HCT116 (cell line): Measurements from ENCODE around the gene PPM1M. TPM values are rescaled to one million over a fixed set of nuclear protein-coding genes. Genes with fewer than 3 reads are reported as not detected.

Experiments used
- ATAC-seq: fragments of 200-7000 bp; cut with Tn5 transposase; 2 replicates; pipeline ENCODE4 v1.9.1; 2020; ENCODE audit warnings: mild to moderate bottlenecking, moderate library complexity
- BruUV-seq: library from RNA; stranded (reverse); fragments of 400-500 nt; replicated peaks from 2 replicates; lab custom pipeline; 2021; lab: Mats Ljungman, UMichigan
- CTCF ChIA-PET: fragments of 300-600 bp; sonication (Branson Sonifier 250); formaldehyde crosslinking; loops from one replicate; lab custom pipeline; 2021; ENCODE audit warnings: antibody characterized with exemption; lab: Charles Lee
- POLR2A ChIA-PET: fragments of 300-600, 350-600 bp; sonication (Branson Sonifier 250); formaldehyde crosslinking; loops from one replicate; lab custom pipeline; 2021; ENCODE audit warnings: antibody characterized with exemption; lab: Charles Lee
- RAD21 ChIA-PET, 2 experiments: fragments of 300-600 bp; sonication (Branson Sonifier 250); formaldehyde crosslinking; loops; one replicate each; lab custom pipeline; 2023; ENCODE audit warnings: low total read pairs in 2 of 2; ENCODE audit not compliant: uncharacterized antibody in 2 of 2, unreplicated experiment in 2 of 2, low non-redundant PET in 1 of 2; lab: Charles Lee
- DNase-seq: peaks from one replicate; pipeline ENCODE4 v3.0.0-alpha.2; 2010; ENCODE audit warnings: low read depth, low spot score
- H2AFZ ChIP-seq: fragments of 200-600 bp; shearing (Covaris generic), sonication (generic); 2 replicates; pipeline ENCODE4 v1.6.1; 2017; ENCODE audit warnings: low read depth, mixed run types, mixed read lengths, antibody characterized with exemption, low read length; ENCODE audit not compliant: poor library complexity, severe bottlenecking
- H3K27ac ChIP-seq: 2 replicates; pipeline ENCODE4 v1.5.1; 2012; ENCODE audit warnings: low read depth, low read length
- H3K27me3 ChIP-seq: fragments of 200-600 bp; sonication (generic); 2 replicates; pipeline ENCODE4 v1.6.1; 2016; ENCODE audit warnings: mixed run types, low read length, mixed read lengths; ENCODE audit not compliant: insufficient read depth
- H3K36me3 ChIP-seq, 2 experiments: fragments of 200-500 bp in 1 of 2; fragments of 200-600 bp in 1 of 2; sonication (Bioruptor generic) in 1 of 2; sonication (generic) in 1 of 2; 2 replicates each; pipeline versions ENCODE4 v1.5.1 to v1.6.1; 2014 to 2016; ENCODE audit warnings: low read length in 2 of 2, inconsistent platforms in 1 of 2, mixed read lengths in 1 of 2, mixed run types in 1 of 2; ENCODE audit not compliant: insufficient read depth in 2 of 2, control insufficient read depth in 1 of 2
- H3K4me1 ChIP-seq, 2 experiments: fragments of 200-600 bp in 1 of 2; sonication (generic) in 1 of 2; 2 replicates each; pipeline versions ENCODE4 v1.5.1 to v1.6.1; 2012 to 2017; ENCODE audit warnings: low read length in 2 of 2, inconsistent platforms in 1 of 2, mild to moderate bottlenecking in 1 of 2, mixed read lengths in 1 of 2, mixed run types in 1 of 2, moderate library complexity in 1 of 2; ENCODE audit not compliant: insufficient read depth in 2 of 2, control insufficient read depth in 1 of 2
- H3K4me2 ChIP-seq: fragments of 200-600 bp; sonication (generic); 2 replicates; pipeline ENCODE4 v1.6.1; 2017; ENCODE audit warnings: mixed run types, low read length, mixed read lengths
- H3K4me3 ChIP-seq, 2 experiments: fragments of 200-600 bp in 1 of 2; sonication (generic) in 1 of 2; replicated peaks in 1 of 2; 2 replicates each; pipeline ENCODE4 v1.5.1; 2011 to 2016; ENCODE audit warnings: low read length in 2 of 2, control low read depth in 1 of 2, low read depth in 1 of 2, mild to moderate bottlenecking in 1 of 2, mixed read lengths in 1 of 2, mixed run types in 1 of 2
- H3K79me2 ChIP-seq: fragments of 200-600 bp; sonication (generic); 2 replicates; pipeline ENCODE4 v1.6.1; 2017; ENCODE audit warnings: mild to moderate bottlenecking, mixed run types, low read length, moderate library complexity, mixed read lengths; ENCODE audit not compliant: insufficient read depth
- H3K9ac ChIP-seq: fragments of 200-600 bp; sonication (generic); 2 replicates; pipeline ENCODE4 v1.6.1; 2016; ENCODE audit warnings: low read length, mixed read lengths
- H3K9me2 ChIP-seq: fragments of 200-600 bp; sonication (generic), shearing (Covaris generic); 2 replicates; pipeline ENCODE4 v1.6.1; 2017; ENCODE audit warnings: mixed run types, mild to moderate bottlenecking, moderate library complexity; ENCODE audit not compliant: insufficient read depth
- H3K9me3 ChIP-seq, 2 experiments: fragments of 200-500 bp in 1 of 2; fragments of 200-600 bp in 1 of 2; sonication (Bioruptor generic) in 1 of 2; sonication (generic) in 1 of 2; 2 replicates each; pipeline ENCODE4 v1.6.1; 2014 to 2017; ENCODE audit warnings: low read length in 2 of 2, mixed read lengths in 2 of 2, inconsistent platforms in 1 of 2, low read depth in 1 of 2, mild to moderate bottlenecking in 1 of 2, mixed run types in 1 of 2, moderate library complexity in 1 of 2; ENCODE audit not compliant: control insufficient read depth in 1 of 2, insufficient read depth in 1 of 2
- H4K20me1 ChIP-seq: fragments of 200-600 bp; sonication (generic), shearing (Covaris generic); 2 replicates; pipeline ENCODE4 v1.6.1; 2017; ENCODE audit warnings: mixed run types, mild to moderate bottlenecking, moderate library complexity; ENCODE audit not compliant: insufficient read depth
- ATF3 ChIP-seq: IDR thresholded peaks from 2 replicates; pipeline ENCODE4 v1.6.1; 2012
- CTCF ChIP-seq, 3 experiments: fragments of 200-600 bp in 1 of 3; sonication (generic) in 1 of 3; IDR thresholded peaks in 2 of 3; conservative IDR thresholded peaks in 1 of 3; 2 replicates each; pipeline ENCODE4 v1.5.1; 2012 to 2017; ENCODE audit warnings: low read depth in 2 of 3, low read length in 2 of 3, antibody characterized with exemption in 1 of 3, borderline replicate concordance in 1 of 3, control low read depth in 1 of 3, mild to moderate bottlenecking in 1 of 3, mixed read lengths in 1 of 3, mixed run types in 1 of 3, moderate library complexity in 1 of 3; ENCODE audit not compliant: insufficient read depth in 1 of 3
- EZH2 ChIP-seq: fragments of 200-600 bp; sonication (generic); IDR thresholded peaks from 2 replicates; pipeline ENCODE4 v1.6.1; 2017; ENCODE audit warnings: antibody characterized with exemption, mixed run types
- POLR2A ChIP-seq: IDR thresholded peaks from 2 replicates; pipeline ENCODE4 v1.7.0; 2011; ENCODE audit warnings: borderline replicate concordance; ENCODE audit not compliant: insufficient read depth, insufficient read length; ENCODE audit errors: extremely low read depth
- RAD21 ChIP-seq: IDR thresholded peaks from 2 replicates; pipeline ENCODE4 v1.6.1; 2012; ENCODE audit warnings: low read depth, mild to moderate bottlenecking
- REST ChIP-seq: IDR thresholded peaks from 2 replicates; pipeline ENCODE4 v1.6.1; 2012; ENCODE audit warnings: low read depth
- SRF ChIP-seq: IDR thresholded peaks from 2 replicates; pipeline ENCODE4 v1.6.1; 2012; ENCODE audit warnings: low read depth
- YY1 ChIP-seq: IDR thresholded peaks from 2 replicates; pipeline ENCODE4 v1.6.1; 2011; ENCODE audit warnings: low read length, low read depth, moderate library complexity, mild to moderate bottlenecking; ENCODE audit not compliant: insufficient replicate concordance; ENCODE audit errors: extremely low read depth
- ZNF274 ChIP-seq: fragments of 200-500 bp; sonication (Bioruptor generic); IDR thresholded peaks from 2 replicates; pipeline ENCODE4 v1.6.1; 2014; ENCODE audit warnings: mild to moderate bottlenecking, low read depth, low read length, inconsistent platforms
- intact Hi-C: fragments of 100-400 bp; cut with micrococcal nuclease; formaldehyde crosslinking; loops from 2 replicates; pipeline ENCODE4 v1.10.0; 2022
- total RNA-seq: library from RNA; stranded (reverse); gene quantifications from one replicate; pipeline ENCODE4 v1.2.1, GENCODE V29; 2021; ENCODE audit not compliant: unreplicated experiment

The PPM1M gene
- total RNA-seq, 1 experiment from 2014 or later = 16.6 TPM

GRCh38 chr3:52294320-52295150, 49.0 kb downstream of the PPM1M start:
- no TSS peak for BruUV-seq
- Histone ChIP-seq H4K20me1 (no peaks in the 10 kb centered on the region), H3K4me3 (no peak overlapping the region), H3K4me1 (peaks cover 0 to under 1% of the 10 kb centered on the region in 2 experiments; a peak in 1 of 4 replicates), H3K36me3 (0 out of 4 replicates have a peak, but pooled peaks cover 0 to 8% of the 10 kb centered on the region in 2 experiments), H3K9me2 (no peaks in the 10 kb centered on the region), H3K79me2 (no peaks in the 10 kb centered on the region), H2AFZ (no peak overlapping the region), H3K9ac (no peak overlapping the region), H3K9me3 (no peaks in the 10 kb centered on the region), H3K27ac (no peak overlapping the region), H3K27me3 (no peaks in the 10 kb centered on the region), H3K4me2 (no peak overlapping the region)
- ChIA-PET POLR2A (no interaction called here), RAD21 (no interaction called here), CTCF (no interaction called here)
- no peak for TF ChIP-seq POLR2A
- TF ChIP-seq EZH2 = no peak
- TF ChIP-seq REST = no peak
- no peak for TF ChIP-seq ATF3
- TF ChIP-seq CTCF (IDR thresholded peaks at IDR 0.05 in 2 of 3, conservative IDR thresholded peaks at IDR 0.05 in 1 of 3; ENCODE audit: borderline replicate concordance in 1 of 3, insufficient read depth in 1 of 3, low read depth in 2 of 3, low read length in 2 of 3) = no peak
- TF ChIP-seq RAD21 = no peak
- no peak for TF ChIP-seq ZNF274
- TF ChIP-seq SRF = no peak
- no peak for TF ChIP-seq YY1
- no peak for ATAC-seq
- intact Hi-C loops = loop anchor here (5.0 kb wide), 1 partner anchor 153 kb away; the partner anchor contains the start of gene SEMA3G
- no peak for DNase-seq
